ENCODE results near the gene INF2. TPM values are rescaled to one million over a fixed set of nuclear protein-coding genes. Genes with fewer than 3 reads are reported as not detected.

INF2 gene
- total RNA-seq, 2 donors from 2014 or later = 162 to 264 TPM

DNA sequence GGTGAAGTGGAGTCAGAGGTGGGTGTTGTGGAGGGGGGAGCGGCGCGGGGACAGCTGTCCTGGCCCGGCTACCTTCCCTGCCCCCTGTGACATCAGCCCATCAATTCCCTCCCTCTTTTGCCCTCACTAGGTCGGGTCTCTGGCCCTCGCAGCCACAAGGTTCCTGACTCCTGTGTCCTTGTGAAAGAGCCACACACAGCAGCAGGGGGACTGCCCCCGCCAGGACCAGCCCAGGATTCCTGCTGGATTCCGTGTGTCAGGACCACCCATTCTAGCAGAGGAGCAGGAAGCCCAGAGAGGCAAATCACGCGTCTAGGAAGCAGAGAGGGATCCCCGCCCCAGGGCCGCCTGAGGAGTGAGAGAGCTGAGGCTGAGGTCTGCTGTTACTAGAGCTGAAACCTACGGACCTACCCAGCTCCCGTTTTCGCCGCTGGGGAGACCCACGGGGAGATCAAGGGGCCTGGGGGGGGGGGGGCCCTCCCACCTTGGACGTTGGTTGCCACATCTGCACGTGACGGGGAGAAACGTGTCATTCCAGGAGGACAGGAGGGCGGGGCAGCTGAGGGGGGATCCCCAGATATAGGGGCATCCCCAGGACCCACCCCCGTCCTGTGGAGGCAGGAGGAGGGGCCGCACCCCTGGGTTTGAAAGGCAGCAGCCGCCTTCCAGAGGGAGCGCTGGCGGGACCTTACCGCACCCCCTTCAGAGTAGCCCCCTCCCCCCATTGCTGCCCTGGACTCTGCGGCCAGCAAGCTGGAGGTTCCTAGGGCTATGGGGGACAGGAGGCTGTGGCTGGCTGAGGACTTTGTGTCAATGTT is 12.5 kb upstream of the INF2 start:
- peaks cover 38% of the 10 kb centered on the region for H3K4me1 ChIP-seq
- TF ChIP-seq, protein P1, sequence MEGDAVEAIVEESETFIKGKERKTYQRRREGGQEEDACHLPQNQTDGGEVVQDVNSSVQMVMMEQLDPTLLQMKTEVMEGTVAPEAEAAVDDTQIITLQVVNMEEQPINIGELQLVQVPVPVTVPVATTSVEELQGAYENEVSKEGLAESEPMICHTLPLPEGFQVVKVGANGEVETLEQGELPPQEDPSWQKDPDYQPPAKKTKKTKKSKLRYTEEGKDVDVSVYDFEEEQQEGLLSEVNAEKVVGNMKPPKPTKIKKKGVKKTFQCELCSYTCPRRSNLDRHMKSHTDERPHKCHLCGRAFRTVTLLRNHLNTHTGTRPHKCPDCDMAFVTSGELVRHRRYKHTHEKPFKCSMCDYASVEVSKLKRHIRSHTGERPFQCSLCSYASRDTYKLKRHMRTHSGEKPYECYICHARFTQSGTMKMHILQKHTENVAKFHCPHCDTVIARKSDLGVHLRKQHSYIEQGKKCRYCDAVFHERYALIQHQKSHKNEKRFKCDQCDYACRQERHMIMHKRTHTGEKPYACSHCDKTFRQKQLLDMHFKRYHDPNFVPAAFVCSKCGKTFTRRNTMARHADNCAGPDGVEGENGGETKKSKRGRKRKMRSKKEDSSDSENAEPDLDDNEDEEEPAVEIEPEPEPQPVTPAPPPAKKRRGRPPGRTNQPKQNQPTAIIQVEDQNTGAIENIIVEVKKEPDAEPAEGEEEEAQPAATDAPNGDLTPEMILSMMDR (IDR thresholded peaks at IDR 0.05) = no peak
- H3K9me3 ChIP-seq = no peaks in the 10 kb centered on the region
- no peaks in the 10 kb centered on the region for H3K27me3 ChIP-seq
- peak overlapping the region; percentile 59 to 79 for H3K9ac ChIP-seq (ENCODE audit: low read depth in 2 of 2, low read length in 2 of 2)
- intact Hi-C loops (cut with DNase I) = no loop called here
- peak overlapping the region; percentile 81 for H3K27ac ChIP-seq
- H3K4me3 ChIP-seq = peak overlapping the region; percentile 43
- H3K36me3 ChIP-seq = no peaks in the 10 kb centered on the region
- peak; percentile 62 for DNase-seq

DNA sequence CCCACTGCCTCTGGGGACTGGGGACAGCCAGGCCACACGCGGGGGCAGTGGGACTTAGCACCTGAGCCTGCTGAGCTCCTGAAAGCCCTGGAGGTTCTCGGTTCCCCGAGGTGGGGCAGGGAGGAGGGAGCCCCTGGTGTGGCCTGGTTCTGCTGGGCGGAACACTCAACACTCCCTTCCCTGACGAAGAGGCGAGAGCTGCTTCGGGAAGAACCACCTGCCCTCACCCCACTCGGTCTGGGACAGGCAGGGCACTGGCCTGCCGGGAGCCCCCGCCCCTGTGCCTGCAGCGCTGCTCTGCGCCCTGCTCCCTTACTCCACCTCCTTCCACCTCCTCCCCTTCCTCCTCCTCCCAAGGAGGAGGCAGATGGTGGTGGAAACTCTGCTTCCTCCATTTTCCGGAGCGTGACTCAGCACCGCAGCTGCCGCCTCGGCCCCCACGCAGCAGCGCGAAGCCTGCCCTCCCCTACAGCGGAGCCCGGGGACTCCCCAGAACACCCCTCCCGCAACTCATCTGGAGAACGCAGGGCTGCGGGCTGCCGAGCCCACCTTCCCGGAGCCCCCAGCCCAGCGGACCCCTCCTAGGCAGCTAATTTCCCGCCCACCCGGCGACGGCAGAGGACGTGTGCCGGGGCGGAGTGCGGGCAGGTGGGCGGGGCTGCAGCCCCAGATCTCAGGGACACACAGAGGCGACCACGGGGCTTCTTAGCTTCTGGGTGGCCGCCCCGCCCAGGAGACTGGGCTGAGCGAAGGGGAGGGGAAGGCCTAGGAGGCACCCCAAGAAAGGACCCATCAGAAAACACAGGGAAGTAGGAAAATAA is 11.7 kb upstream of the INF2 start:
- peak overlapping the region; percentile 59 to 79 for H3K9ac ChIP-seq (ENCODE audit: low read depth in 2 of 2, low read length in 2 of 2)
- H3K4me1 ChIP-seq = peaks cover 38% of the 10 kb centered on the region
- intact Hi-C loops (cut with DNase I) = no loop called here

DNA sequence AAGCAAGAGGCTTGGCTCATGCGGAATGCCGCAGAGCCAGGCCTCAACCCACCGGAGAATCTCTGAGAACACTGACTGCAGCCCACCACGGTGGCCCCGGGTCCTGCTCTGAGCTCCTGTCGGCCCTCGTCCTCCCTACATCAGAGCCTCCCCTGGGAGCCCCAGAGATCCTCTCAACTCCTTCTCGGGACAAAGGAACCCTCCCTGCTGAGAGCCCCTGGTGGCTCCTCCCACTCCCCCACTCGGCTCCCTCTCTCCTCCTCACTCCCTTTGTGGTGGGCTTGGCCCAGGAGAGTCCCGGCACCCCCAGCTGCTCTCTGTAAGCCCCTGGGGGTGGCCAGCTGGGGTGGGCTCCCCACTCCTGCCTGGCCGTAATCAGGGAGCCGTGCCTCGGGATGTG is 11.1 kb upstream of the INF2 start:
- peak overlapping the region; percentile 81 for H3K27ac ChIP-seq
- DNase-seq = peak; percentile 35
- peak overlapping the region; percentile 59 to 79 for H3K9ac ChIP-seq (ENCODE audit: low read depth in 2 of 2, low read length in 2 of 2)
- no peaks in the 10 kb centered on the region for H3K36me3 ChIP-seq
- peaks cover 38% of the 10 kb centered on the region for H3K4me1 ChIP-seq
- TF ChIP-seq, protein P1 (IDR thresholded peaks at IDR 0.05) = no peak
- H3K27me3 ChIP-seq = no peaks in the 10 kb centered on the region
- peak overlapping the region; percentile 43 for H3K4me3 ChIP-seq
- no peaks in the 10 kb centered on the region for H3K9me3 ChIP-seq
- intact Hi-C loops (cut with DNase I) = no loop called here

More for the DNA sequence above, 11.7 kb upstream of the INF2 start:
- TF ChIP-seq, protein P1 (IDR thresholded peaks at IDR 0.05) = no peak
- Histone ChIP-seq H3K36me3 (no peaks in the 10 kb centered on the region), H3K27me3 (no peaks in the 10 kb centered on the region), H3K27ac (peak overlapping the region; percentile 81), H3K4me3 (peak overlapping the region; percentile 43), H3K9me3 (no peaks in the 10 kb centered on the region)
- peak; percentile 81 for DNase-seq

DNA sequence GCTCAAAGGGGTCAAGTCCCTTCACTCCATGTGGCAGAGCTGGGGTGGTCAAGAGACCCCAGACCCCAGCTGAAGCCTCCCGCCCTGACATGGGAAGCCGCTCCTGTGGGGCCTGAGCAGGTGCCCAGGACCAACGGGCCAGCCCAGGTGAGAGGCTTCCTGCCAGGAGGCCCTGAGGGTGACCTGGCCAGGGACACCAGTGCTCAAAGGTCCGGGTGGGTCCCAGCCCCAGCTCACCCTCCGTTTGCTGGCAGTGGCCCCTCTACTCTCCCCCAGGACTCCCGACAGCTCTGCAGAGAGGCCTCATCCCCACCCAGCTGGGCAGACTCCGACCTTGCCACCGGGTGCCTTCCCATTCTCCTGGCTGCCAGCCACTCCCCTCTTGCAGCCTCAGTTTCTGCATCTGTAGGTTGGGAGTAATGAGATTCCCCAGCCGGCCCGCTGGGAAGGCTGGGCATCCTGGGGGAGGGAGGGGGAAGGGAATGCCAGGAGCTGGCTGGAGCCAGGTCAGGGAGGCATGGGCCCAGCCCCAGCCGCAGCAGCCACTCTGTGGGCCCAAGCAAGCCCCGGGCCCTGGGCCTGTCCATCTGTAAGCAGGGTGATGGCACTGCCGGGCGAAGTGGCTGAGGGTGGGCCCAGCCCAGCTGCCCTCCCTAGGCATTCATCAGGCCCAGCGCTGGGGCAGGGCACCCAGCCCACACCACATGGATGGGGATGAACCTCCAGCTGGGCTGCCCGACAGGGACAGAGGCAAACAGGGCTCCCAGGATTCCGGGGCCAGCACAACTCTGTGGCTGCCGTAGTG is 10.3 kb upstream of the INF2 start:
- peak; percentile 23 for DNase-seq
- Histone ChIP-seq H3K4me1 (peaks cover 38% of the 10 kb centered on the region), H3K36me3 (no peaks in the 10 kb centered on the region), H3K27ac (peak overlapping the region; percentile 91), H3K9me3 (no peaks in the 10 kb centered on the region), H3K9ac (ENCODE audit: low read depth in 2 of 2, low read length in 2 of 2) (peak overlapping the region; percentile 59 to 84), H3K27me3 (no peaks in the 10 kb centered on the region), H3K4me3 (no peak overlapping the region)
- TF ChIP-seq, protein P1 (IDR thresholded peaks at IDR 0.05) = no peak
- intact Hi-C loops (cut with DNase I) = no loop called here
